ENCODE measurements around the gene SMCR8.
"Not testable (repeated sequence)": the region's sequence is repeated elsewhere in the genome, so short reads cannot be mapped to it uniquely, and the experiment has no call there.

SMCR8 gene

DNA sequence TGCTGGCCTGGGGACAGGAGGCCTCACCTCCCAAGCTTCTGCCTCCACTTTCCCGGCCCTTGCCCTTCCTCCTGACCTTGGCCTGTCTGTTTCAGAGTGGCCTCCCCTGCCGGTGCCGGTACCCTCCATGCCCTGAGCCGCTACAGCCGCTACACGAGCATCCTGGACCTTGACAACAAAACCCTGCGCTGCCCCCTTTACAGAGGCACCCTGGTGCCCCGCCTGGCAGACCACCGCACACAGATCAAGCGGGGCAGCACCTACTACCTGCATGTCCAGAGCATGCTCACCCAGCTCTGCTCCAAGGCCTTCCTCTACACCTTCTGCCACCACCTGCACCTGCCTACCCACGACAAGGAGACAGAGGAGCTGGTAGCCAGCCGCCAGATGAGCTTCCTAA lies 7.4 kb downstream of the SMCR8 start:
- H3K27ac Mint-ChIP-seq: peak overlapping the region in 1 of 2 donors; percentile 17
- peaks cover 45% of the 10 kb centered on the region for H3K36me3 Mint-ChIP-seq (ENCODE audit: insufficient read depth)
- H3K4me3 Mint-ChIP-seq: no peak overlapping the region
- ATAC-seq (replicated peaks) (no peak), DNase-seq (no peak)
- H3K4me1 Mint-ChIP-seq (ENCODE audit: low read depth in 2 of 2): peaks cover 38 to 39% of the 10 kb centered on the region in 2 donors
- H3K9me3 Mint-ChIP-seq: no peaks in the 10 kb centered on the region
- H3K27me3 Mint-ChIP-seq: no peaks in the 10 kb centered on the region

DNA sequence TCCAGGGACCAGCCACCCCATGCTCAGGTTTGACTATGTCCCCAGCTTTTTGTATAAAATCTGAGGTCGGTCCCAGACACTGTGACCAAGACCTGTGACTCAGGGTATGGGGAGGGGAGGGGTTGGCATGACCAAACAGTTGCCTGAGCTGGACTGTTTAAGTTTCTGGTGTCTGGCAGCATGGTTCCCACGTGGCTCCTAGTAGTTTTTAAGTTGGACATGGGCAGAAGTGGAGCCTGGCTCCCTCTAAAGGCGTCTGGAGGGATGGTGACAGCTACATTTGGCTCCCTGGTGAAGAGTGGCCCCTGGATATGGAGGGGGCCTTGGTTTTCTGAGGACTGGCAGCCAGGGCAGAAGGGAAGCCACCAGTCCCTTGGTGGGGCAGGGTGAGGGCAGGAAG lies 7.9 kb downstream of the SMCR8 start:
- H3K27ac Mint-ChIP-seq: peak overlapping the region in 1 of 2 donors; percentile 10
- no peak for ATAC-seq (replicated peaks)
- no peak for DNase-seq
- H3K4me3 Mint-ChIP-seq: no peak overlapping the region
- no peaks in the 10 kb centered on the region for H3K27me3 Mint-ChIP-seq
- no peaks in the 10 kb centered on the region for H3K9me3 Mint-ChIP-seq
- peaks cover 44% of the 10 kb centered on the region for H3K36me3 Mint-ChIP-seq (ENCODE audit: insufficient read depth)
- peaks cover 34 to 37% of the 10 kb centered on the region in 2 donors for H3K4me1 Mint-ChIP-seq (ENCODE audit: low read depth in 2 of 2)

DNA sequence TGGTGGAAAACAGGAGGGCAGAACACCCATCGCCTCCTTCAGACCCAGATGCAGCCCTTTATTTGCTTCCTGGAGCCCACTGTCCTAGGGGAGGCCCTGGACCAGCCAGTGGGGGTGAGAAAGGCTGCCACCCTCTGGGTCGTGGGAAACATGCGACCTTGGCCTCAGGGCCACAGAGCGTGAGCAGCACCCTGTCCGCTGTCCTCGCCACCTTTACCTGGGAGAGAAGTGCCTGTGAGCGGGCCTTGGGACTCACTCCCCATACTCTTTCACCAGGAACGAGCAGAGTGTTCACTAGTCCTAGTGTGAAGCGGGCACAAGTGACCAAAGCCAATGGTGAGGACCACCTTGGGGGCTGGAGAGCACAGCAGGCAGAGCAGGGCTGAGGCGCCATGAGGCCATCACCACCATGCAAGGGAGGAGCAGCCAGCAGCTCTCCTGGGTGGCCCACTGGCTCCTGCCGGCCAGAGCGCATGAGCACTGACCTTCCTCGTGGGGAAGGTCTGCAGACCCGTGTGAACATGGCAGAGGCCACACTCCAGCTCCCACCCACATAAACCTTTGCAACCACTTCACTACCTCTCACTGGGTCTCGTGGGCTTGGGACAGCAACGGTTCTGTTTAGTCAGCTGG lies 8.5 kb downstream of the SMCR8 start:
- Mint-ChIP-seq H3K36me3 (ENCODE audit: insufficient read depth) (peaks cover 39% of the 10 kb centered on the region), H3K27me3 (no peaks in the 10 kb centered on the region), H3K4me1 (ENCODE audit: low read depth in 2 of 2) (peaks cover 30 to 33% of the 10 kb centered on the region in 2 donors), H3K27ac (peak overlapping the region; percentile 10 to 17), H3K9me3 (no peaks in the 10 kb centered on the region), H3K4me3 (no peak overlapping the region)
- ATAC-seq (replicated peaks) (no peak), DNase-seq (no peak)

DNA sequence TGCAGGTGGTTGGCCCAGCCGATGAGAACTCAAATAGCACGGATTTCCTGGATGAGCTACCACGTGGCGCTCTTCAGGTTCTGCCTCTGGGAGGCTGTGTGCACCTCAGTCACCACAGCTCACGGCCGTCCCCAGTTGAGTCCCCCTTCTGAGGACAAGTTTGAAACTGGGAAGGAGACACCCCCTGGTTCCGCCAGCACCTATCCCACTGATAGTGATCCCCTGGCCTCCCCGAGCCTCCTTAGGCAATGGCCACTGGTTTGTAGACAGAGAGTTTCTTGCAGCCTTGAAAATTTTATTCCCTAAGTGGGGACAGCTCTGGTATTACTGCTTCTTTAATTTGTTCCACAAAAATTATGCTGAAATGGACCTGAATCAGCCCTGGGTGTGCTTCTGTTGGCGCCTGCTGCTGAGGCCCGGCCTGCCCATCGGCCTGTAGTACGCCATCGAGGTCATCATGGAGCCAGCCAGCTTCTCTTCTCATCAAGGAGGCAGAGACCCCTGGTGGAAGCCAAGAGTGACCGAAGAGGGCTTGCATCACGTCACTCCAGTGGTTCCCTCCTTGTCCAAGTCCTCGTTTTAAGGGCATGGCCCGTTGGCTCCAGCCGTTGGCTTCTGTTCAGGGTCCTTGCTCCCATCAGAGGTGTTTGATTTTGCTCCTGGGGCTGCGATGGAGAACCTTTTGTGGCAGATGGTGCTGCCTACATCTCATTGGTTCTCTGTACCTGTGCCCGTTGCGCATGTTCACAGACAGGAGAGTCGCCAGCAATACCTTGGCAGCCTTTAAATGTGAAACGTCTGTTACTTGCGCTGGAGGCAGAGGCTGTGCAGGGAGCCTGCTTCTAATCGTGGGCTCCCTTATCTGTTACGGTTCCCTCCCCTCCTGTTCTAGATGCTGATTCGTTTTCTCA lies 9.3 kb downstream of the SMCR8 start:
- ATAC-seq (replicated peaks) (no peak), DNase-seq (no peak)
- H3K36me3 Mint-ChIP-seq (ENCODE audit: insufficient read depth): peaks cover 45% of the 10 kb centered on the region
- no peaks in the 10 kb centered on the region for H3K27me3 Mint-ChIP-seq
- H3K4me1 Mint-ChIP-seq (ENCODE audit: low read depth in 2 of 2): peaks cover 24 to 28% of the 10 kb centered on the region in 2 donors
- peak overlapping the region in 1 of 2 donors; percentile 41 for H3K27ac Mint-ChIP-seq
- no peaks in the 10 kb centered on the region for H3K9me3 Mint-ChIP-seq
- no peak overlapping the region for H3K4me3 Mint-ChIP-seq

DNA sequence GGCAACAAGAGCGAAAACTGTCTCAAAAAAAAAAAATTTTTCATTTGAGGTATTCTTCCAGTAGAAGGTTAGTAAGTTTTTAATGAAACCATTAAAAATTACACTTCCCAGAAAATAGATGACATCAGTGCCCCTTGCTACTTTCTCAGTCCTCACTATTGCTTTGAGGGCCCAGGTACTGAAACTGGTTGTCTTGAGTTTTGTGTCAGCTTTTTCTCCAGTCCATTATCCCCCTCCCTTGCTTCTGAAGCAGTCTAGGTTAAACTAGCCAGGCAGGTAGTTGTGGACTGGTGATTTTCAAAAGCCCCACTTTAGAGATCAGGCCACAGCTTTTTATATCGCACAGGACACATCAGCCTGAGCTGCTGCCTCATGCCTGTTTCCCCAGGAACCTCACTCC lies 10.9 kb downstream of the SMCR8 start:
- Mint-ChIP-seq H3K27ac (peak overlapping the region in 1 of 2 donors; percentile 31), H3K9me3 (no peaks in the 10 kb centered on the region), H3K4me3 (no peak overlapping the region), H3K36me3 (ENCODE audit: insufficient read depth) (peaks cover 50% of the 10 kb centered on the region), H3K4me1 (ENCODE audit: low read depth in 2 of 2) (peaks cover 10 to 11% of the 10 kb centered on the region in 2 donors), H3K27me3 (no peaks in the 10 kb centered on the region)
- no peak for DNase-seq
- ATAC-seq (replicated peaks): no peak

DNA sequence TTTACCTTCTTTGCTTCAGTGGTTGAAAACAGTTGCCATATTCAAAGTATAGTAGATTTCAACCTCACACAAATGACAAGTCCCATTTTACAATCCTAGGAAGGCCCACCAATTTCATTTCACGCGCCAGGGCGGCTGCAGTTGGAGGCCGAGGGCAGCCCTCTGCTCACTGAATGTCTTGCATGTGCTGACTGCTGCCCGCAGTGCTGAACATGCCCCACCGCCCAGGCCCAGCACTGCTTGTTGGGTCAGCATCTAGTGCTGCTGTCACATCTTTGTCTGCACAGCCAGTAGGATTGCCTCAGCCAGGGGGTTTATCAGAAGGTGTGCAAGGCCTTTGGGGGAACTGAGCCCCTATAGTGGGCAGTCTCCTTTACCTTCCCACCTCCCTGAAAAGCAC lies 11.5 kb downstream of the SMCR8 start:
- ATAC-seq (replicated peaks) (no peak), DNase-seq (no peak)
- Mint-ChIP-seq H3K4me1 (ENCODE audit: low read depth in 2 of 2) (peaks cover 10 to 12% of the 10 kb centered on the region in 2 donors), H3K27ac (peak overlapping the region in 1 of 2 donors; percentile 31), H3K36me3 (ENCODE audit: insufficient read depth) (peaks cover 50% of the 10 kb centered on the region), H3K27me3 (no peaks in the 10 kb centered on the region), H3K9me3 (no peaks in the 10 kb centered on the region), H3K4me3 (no peak overlapping the region)

DNA sequence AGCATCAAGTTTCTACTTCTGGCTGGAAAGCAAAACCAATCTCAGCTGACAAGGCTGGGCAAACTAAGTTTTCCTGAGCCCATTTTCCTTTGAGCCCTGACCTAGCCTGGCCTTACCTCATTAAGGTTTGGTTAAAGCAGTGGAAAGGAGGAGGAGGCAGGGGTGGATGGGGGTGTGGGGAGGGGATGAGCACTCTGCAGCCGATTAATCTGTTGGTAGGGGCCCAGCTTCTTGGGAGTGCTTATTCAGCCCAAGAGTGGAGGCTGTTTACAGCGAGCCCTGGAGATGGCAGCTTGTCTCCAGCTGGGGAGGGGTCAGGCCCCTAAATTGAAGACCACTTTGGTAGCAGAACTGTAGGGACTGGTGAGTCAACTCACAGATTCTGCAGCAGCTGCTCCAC lies 12.0 kb downstream of the SMCR8 start:
- H3K27ac Mint-ChIP-seq: no peak overlapping the region
- DNase-seq: no peak
- ATAC-seq (replicated peaks): no peak

DNA sequence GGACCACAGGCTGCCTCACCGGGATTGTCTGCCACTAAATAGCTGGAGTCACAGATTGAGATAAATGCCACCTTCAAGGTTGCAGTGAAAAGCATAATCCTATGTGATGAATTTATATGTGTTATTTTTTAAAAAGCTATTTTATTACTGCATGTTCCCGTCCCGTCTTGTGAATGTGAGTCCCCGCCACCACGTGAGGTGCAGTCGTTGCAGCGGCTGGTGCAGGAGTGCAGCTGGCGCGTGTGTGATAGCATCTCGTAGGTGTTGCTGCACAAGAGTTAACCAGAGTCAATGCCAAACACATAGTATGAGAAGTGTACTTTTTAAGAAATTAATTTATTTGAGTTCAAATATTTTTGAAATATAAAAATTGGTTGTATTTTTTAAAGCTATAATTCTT lies 12.5 kb downstream of the SMCR8 start:
- ATAC-seq (replicated peaks) (no peak), DNase-seq (no peak)
- Mint-ChIP-seq H3K4me1 (ENCODE audit: low read depth in 2 of 2) (peaks cover 16 to 21% of the 10 kb centered on the region in 2 donors), H3K36me3 (ENCODE audit: insufficient read depth) (peaks cover 50% of the 10 kb centered on the region), H3K27ac (no peak overlapping the region), H3K9me3 (no peaks in the 10 kb centered on the region), H3K4me3 (no peak overlapping the region), H3K27me3 (no peaks in the 10 kb centered on the region)

More for the DNA sequence above, 12.0 kb downstream of the SMCR8 start:
- Mint-ChIP-seq H3K4me3 (no peak overlapping the region), H3K4me1 (ENCODE audit: low read depth in 2 of 2) (peaks cover 13 to 17% of the 10 kb centered on the region in 2 donors), H3K36me3 (ENCODE audit: insufficient read depth) (peaks cover 50% of the 10 kb centered on the region), H3K27me3 (no peaks in the 10 kb centered on the region), H3K9me3 (no peaks in the 10 kb centered on the region)

DNA sequence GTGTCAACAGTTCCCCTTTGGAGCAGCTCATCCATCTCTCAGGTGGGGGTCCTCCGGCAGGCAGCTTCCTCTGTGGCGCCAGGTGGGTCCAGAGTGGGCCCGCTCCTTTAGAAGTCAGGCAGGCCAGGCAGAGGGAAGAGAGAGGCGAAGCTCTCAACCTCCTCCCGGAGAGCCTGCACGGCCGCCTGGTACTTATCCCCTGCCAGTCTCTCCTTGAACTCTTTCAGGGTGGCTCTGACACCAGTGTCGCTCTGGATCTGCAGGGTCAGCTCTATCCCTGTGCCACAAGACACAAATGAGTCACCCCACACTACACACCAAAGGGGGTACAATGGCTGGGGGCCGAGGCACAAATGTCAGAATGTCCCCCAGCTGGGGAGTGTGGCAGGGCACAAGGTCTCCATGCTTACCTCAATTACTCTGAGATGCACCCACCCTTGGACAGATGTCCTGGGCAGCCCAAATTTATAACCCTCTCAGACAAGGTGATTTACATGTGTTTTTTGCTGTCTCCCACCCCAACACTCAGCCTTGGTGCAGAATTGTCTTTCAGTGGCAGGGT lies 13.6 kb downstream of the SMCR8 start:
- Mint-ChIP-seq H3K27ac (no peak overlapping the region), H3K27me3 (no peaks in the 10 kb centered on the region), H3K9me3 (no peaks in the 10 kb centered on the region), H3K36me3 (ENCODE audit: insufficient read depth) (peaks cover 42% of the 10 kb centered on the region), H3K4me3 (no peak overlapping the region), H3K4me1 (ENCODE audit: low read depth in 2 of 2) (peaks cover 13 to 20% of the 10 kb centered on the region in 2 donors)
- DNase-seq (no peak), ATAC-seq (replicated peaks) (no peak)

DNA sequence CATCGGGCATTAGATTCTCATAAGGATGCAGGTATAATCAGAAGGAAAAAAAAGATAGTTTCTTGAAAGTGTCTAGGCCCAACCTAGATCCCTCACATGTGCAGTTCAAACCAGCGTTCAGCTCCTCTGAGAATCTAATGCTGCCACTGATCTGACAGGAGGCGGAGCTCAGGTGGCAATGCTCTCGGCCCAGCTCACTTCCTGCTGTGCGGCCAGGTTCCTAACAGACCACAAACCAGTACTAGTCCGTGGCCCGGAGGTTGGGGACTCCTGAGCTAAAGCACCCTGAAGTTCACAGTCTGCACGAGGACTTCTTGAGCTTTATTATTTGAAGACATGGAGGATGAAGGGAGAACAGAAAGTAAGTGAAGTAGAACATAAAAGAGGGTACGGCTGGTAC lies 16.8 kb downstream of the SMCR8 start:
- peak overlapping the region; percentile 7 to 59 for H3K4me3 Mint-ChIP-seq
- H3K27me3 Mint-ChIP-seq: no peaks in the 10 kb centered on the region
- no peaks in the 10 kb centered on the region for H3K9me3 Mint-ChIP-seq
- ATAC-seq (replicated peaks) (peak; percentile 91), DNase-seq (peak in 1 of 3 experiments; percentile 26)
- peak overlapping the region; percentile 55 to 89 for H3K27ac Mint-ChIP-seq
- H3K36me3 Mint-ChIP-seq (ENCODE audit: insufficient read depth): peaks cover 25% of the 10 kb centered on the region
- peaks cover 9 to 15% of the 10 kb centered on the region in 2 donors for H3K4me1 Mint-ChIP-seq (ENCODE audit: low read depth in 2 of 2)

DNA sequence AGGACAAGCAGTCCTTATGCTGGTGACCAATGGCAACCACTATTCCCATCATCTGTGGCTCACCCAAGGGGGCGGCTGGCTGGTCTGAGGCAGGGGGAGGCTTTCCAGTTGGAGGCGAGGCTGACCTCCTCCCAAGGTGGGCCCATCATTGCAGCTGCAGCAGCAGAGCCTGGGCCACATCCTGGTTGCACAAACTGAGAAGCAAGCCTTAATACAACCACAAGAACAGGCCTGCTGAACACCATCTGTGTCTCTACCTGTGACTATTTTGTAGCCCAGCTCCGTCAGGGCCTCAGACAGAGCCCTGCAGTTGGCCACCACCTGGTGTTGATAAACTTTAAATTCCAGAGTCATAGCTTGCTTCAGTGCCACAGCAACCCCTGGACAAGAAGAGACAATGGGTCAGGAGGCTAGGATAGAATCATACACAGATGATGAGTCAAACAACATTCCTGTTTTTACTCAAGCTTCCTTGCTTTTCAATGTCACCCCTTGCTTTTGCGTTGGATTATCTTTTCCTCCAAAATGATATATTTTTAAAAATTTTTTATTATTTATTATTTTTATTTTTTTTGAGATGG lies 17.9 kb downstream of the SMCR8 start:
- H3K4me1 Mint-ChIP-seq (ENCODE audit: low read depth in 2 of 2): peaks cover 9 to 15% of the 10 kb centered on the region in 2 donors
- no peak for ATAC-seq (replicated peaks)
- H3K36me3 Mint-ChIP-seq (ENCODE audit: insufficient read depth): peaks cover 19% of the 10 kb centered on the region
- H3K4me3 Mint-ChIP-seq: no peak overlapping the region
- no peaks in the 10 kb centered on the region for H3K9me3 Mint-ChIP-seq
- no peak for DNase-seq
- H3K27me3 Mint-ChIP-seq: no peaks in the 10 kb centered on the region
- H3K27ac Mint-ChIP-seq: peak overlapping the region in 1 of 2 donors; percentile 89

DNA sequence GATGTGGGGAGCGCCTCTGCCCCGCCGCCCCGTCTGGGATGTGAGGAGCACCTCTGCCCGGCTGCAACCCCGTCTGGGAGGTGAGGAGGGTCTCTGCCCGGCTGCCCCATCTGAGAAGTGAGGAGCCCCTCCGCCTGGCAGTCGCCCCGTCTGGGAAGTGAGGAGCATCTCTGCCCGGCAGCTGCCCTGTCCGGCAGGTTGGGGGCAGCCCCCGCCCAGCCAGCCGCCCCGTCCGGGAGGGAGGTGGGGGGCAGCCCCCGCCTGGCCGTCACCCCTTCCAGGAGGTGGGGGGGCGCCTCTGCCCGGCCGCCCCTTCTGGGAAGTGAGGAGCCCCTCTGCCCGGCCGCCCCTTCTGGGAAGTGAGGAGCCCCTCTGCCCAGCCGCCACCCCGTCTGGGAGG lies 23.1 kb downstream of the SMCR8 start:
- H3K27ac Mint-ChIP-seq; H3K4me3 Mint-ChIP-seq; ATAC-seq (replicated peaks); H3K27me3 Mint-ChIP-seq; H3K4me1 Mint-ChIP-seq (ENCODE audit: low read depth in 2 of 2); DNase-seq; H3K9me3 Mint-ChIP-seq: not testable (repeated sequence)
- peaks cover 18% of the 10 kb centered on the region for H3K36me3 Mint-ChIP-seq (ENCODE audit: insufficient read depth)

DNA sequence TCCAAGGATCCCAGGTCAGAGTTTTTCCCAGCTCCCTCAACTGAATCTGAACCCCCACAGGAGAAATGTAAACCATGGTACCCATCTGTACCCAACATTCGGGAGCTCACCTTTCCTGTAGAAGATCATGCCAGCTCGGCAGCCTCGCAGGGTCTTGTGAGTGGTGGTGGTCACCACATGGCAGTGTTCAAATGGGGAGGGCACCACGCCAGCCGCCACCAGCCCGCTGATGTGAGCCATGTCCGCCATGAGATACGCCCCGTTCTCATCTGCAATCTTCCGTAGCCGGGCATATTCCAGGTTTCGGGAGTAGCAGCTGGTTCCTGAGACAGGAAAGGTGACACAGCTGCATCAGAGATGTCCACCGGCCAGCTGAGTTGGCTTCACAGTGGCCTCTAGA lies 24.8 kb downstream of the SMCR8 start:
- H3K27ac Mint-ChIP-seq: no peak overlapping the region
- peaks cover 18% of the 10 kb centered on the region for H3K36me3 Mint-ChIP-seq (ENCODE audit: insufficient read depth)
- no peaks in the 10 kb centered on the region for H3K9me3 Mint-ChIP-seq
- no peaks in the 10 kb centered on the region for H3K4me1 Mint-ChIP-seq (ENCODE audit: low read depth in 2 of 2)
- DNase-seq (no peak), ATAC-seq (replicated peaks) (no peak)
- H3K4me3 Mint-ChIP-seq: no peak overlapping the region
- no peaks in the 10 kb centered on the region for H3K27me3 Mint-ChIP-seq

All from effector memory CD8-positive, alpha-beta T cell (primary cell).